ENCODE results near the gene FBXO47.

FBXO47 gene, protein sequence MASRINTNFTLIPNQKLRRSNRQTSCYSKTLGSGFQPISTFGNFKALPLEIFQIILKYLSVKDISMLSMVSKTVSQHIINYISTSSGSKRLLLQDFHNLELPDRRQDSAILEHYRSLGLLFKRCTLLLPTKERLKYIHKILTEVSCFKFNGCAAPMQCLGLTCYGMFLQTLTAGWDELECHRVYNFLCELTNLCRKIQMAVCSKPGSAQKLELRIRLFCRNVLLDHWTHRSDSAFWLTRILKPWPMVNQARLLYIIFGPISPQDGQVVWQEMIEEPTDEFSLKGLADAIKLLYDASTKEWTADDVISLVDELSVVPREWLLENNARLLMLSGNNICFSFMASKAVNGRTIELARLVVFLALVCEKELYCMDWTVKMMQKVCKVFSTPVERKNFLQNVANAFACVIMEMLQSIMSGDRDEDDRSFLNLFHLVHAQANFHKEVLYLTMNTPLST

GRCh38 chr17:38967290-38967738 is at the start of gene FBXO47:
FBXO47 (minus strand) TSS chr17:38967403; CDS start chr17:38963025, 4,378 bp downstream.
- DNase-seq (ENCODE audit: extremely low read depth, low read depth): no peak
- H3K4me3 ChIP-seq (replicated peaks; ENCODE audit: low read depth, low read length): no peak within 1 kb of the TSS

GRCh38 chr17:39016193-39017153 is 49.3 kb upstream of the FBXO47 start:
- H3K4me3 ChIP-seq (replicated peaks; ENCODE audit: low read depth, low read length): no peak overlapping the region
- no peak for DNase-seq (ENCODE audit: extremely low read depth, low read depth)
- TF ChIP-seq, protein P1, sequence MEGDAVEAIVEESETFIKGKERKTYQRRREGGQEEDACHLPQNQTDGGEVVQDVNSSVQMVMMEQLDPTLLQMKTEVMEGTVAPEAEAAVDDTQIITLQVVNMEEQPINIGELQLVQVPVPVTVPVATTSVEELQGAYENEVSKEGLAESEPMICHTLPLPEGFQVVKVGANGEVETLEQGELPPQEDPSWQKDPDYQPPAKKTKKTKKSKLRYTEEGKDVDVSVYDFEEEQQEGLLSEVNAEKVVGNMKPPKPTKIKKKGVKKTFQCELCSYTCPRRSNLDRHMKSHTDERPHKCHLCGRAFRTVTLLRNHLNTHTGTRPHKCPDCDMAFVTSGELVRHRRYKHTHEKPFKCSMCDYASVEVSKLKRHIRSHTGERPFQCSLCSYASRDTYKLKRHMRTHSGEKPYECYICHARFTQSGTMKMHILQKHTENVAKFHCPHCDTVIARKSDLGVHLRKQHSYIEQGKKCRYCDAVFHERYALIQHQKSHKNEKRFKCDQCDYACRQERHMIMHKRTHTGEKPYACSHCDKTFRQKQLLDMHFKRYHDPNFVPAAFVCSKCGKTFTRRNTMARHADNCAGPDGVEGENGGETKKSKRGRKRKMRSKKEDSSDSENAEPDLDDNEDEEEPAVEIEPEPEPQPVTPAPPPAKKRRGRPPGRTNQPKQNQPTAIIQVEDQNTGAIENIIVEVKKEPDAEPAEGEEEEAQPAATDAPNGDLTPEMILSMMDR (IDR thresholded peaks at IDR 0.05; ENCODE audit: low read depth, low read length, missing control alignments): no peak

More at GRCh38 chr17:38967290-38967738, at the start of gene FBXO47:
- TF ChIP-seq, protein P1 (IDR thresholded peaks at IDR 0.05; ENCODE audit: low read depth, low read length, missing control alignments): no peak

DNA sequence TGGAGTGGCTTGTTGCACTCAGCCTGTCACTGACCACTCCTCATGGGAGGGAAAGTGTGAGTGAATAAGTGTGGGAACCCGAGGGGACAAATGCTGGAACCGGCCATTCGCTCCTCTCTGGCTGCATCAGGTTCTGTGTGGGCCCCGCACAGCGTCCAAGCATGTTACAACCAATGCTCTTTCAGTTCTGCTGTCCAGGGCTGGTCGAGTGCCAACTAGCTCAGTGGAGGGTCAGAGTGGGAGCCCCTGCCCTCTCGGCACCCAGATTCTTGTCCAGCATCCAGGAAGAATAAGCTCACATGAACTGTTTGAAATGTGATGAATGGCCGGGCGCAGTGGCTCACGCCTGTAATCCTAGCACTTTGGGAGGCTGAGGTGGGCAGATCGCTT is 48.3 kb upstream of the FBXO47 start:
- DNase-seq (ENCODE audit: extremely low read depth, low read depth): no peak
- no peak overlapping the region for H3K4me3 ChIP-seq (replicated peaks; ENCODE audit: low read depth, low read length)
- TF ChIP-seq, protein P1 (IDR thresholded peaks at IDR 0.05; ENCODE audit: low read depth, low read length, missing control alignments): no peak

DNA sequence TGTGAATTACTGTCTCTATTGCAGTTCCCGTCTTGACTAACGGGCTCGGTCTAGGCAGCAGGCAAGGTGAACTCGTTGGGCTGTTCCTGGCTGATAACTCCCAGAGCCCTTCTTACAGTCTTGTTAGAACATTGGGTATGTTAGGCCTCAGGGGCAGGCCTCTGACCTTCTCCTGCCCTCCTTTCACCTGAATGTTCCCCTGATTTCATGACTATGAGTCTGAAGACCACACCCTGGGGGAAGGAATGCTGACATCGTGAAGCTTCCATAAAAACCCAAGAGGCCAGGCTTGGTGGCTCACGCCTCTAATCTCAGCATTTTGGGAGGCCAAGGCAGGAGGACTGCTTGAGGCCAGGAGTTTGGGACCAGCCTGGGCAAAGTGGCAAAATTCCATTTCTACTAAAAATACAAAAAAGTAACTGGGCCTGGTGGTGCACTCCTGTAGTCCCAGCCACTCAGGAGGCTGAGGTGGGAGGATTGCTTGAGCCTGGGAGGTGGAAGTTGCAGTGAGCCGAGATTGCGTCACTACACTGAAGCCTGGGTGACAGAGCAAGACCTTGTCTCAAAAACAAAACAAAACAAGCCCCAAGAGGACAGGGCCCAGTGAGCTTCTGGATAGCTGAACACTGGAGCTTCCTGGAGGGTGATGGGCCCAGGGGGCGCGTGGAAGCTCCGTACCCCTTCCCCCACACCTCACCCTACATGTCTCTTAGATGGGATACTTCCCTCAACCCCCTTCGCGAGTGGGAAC is 47.8 kb upstream of the FBXO47 start:
- DNase-seq (ENCODE audit: extremely low read depth, low read depth): no peak
- TF ChIP-seq, protein P1 (IDR thresholded peaks at IDR 0.05; ENCODE audit: low read depth, low read length, missing control alignments): no peak
- no peak overlapping the region for H3K4me3 ChIP-seq (replicated peaks; ENCODE audit: low read depth, low read length)

DNA sequence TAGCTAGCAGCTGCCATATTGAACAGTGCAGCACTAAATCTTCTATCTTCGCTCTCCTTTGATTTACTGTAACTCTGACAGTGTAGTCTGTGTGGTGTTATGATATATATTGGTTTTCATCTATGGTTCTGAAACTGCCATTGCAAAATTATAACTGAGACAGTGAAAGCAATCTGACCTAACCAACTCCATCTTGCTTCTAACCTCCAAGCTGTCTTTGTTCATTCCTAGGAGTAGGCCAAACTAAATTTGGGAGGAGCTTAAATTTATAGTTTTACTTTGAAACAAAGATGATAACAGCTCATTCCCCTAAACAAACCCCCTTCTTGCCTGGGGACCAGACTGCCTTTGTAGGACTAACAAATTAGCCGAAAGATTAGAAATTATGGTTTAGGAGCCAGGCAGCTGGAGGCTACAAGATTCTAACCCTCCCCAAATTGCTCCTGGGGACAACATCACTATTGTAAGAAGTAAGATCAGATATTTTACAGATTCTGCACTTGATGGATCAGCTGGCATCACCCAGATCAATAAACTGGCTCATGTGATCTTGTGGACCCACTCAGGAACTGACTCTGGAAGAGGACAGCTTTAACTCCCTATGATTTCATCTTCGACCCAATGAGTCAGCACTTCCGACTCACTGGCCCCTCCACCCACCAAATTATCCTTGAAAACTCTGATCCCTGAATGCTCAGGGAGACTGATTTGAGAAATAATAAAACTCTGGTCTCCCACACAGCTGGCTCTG is 47.0 kb upstream of the FBXO47 start:
- no peak overlapping the region for H3K4me3 ChIP-seq (replicated peaks; ENCODE audit: low read depth, low read length)
- no peak for DNase-seq (ENCODE audit: extremely low read depth, low read depth)
- TF ChIP-seq, protein P1 (IDR thresholded peaks at IDR 0.05; ENCODE audit: low read depth, low read length, missing control alignments): no peak

All from HFF-Myc (cell line).